GM23338 (cell line): ENCODE data around the gene TEDC1. TPM values are rescaled to one million over a fixed set of nuclear protein-coding genes. Genes with fewer than 3 reads are reported as not detected.

ENCODE experiments used
- ATAC-seq: fragments of 200-7000 bp; cut with Tn5 transposase; 3 replicates; pipeline ENCODE4 v1.9.1; 2020
- DNase-seq: peaks from one replicate; pipeline ENCODE4 v3.0.0-alpha.2; 2015; ENCODE audit warnings: low spot score
- H2AFZ ChIP-seq: fragments of 200-600 bp; sonication (generic); 2 replicates; pipeline ENCODE4 v1.8.0; 2016; ENCODE audit warnings: antibody characterized with exemption, mild to moderate bottlenecking, moderate library complexity
- H3F3A ChIP-seq: fragments of 200-600 bp; sonication (generic); replicated peaks from 2 replicates; pipeline ENCODE4 v1.8.0; 2017; ENCODE audit warnings: antibody characterized with exemption, mixed run types, low read depth
- H3K27ac ChIP-seq: fragments of 200-600 bp; sonication (generic); 2 replicates; pipeline ENCODE4 v1.6.1; 2016; ENCODE audit warnings: low read depth
- H3K27me3 ChIP-seq: fragments of 200-600 bp; sonication (generic); 2 replicates; pipeline ENCODE4 v1.8.0; 2016; ENCODE audit warnings: mild to moderate bottlenecking, mixed run types, moderate library complexity; ENCODE audit not compliant: insufficient read depth
- H3K36me3 ChIP-seq: fragments of 200-600 bp; sonication (generic); 2 replicates; pipeline ENCODE4 v1.8.0; 2016; ENCODE audit warnings: mild to moderate bottlenecking; ENCODE audit not compliant: insufficient read depth
- H3K4me1 ChIP-seq: fragments of 200-600 bp; sonication (generic); 2 replicates; pipeline ENCODE4 v1.8.0; 2016; ENCODE audit warnings: mild to moderate bottlenecking, moderate library complexity; ENCODE audit not compliant: insufficient read depth
- H3K4me2 ChIP-seq: fragments of 200-600 bp; sonication (generic); 2 replicates; pipeline ENCODE4 v1.7.1; 2017; ENCODE audit warnings: mixed run types
- H3K4me3 ChIP-seq: fragments of 200-600 bp; sonication (generic); 2 replicates; pipeline ENCODE4 v1.6.1; 2016; ENCODE audit warnings: mixed run types
- H3K79me2 ChIP-seq: fragments of 200-600 bp; sonication (generic); replicated peaks from 2 replicates; pipeline ENCODE4 v1.8.0; 2017; ENCODE audit warnings: mild to moderate bottlenecking; ENCODE audit not compliant: insufficient read depth
- H3K9me2 ChIP-seq: fragments of 200-600 bp; sonication (generic); 2 replicates; pipeline ENCODE4 v1.8.0; 2017; ENCODE audit not compliant: insufficient read depth
- H4K20me1 ChIP-seq: fragments of 200-600 bp; sonication (generic); replicated peaks from 2 replicates; pipeline ENCODE4 v1.8.0; 2017; ENCODE audit warnings: mild to moderate bottlenecking; ENCODE audit not compliant: insufficient read depth
- H3K27ac Mint-ChIP-seq: 2 replicates; pipeline ENCODE4 v1.8.0; 2020; ENCODE audit warnings: inconsistent platforms, mild to moderate bottlenecking, moderate library complexity, mixed read lengths
- H3K27me3 Mint-ChIP-seq: 3 replicates; pipeline ENCODE4 v1.8.0; 2022; ENCODE audit warnings: low read depth, mild to moderate bottlenecking, moderate library complexity, mixed read lengths, inconsistent platforms; ENCODE audit not compliant: insufficient read depth, poor library complexity
- H3K36me3 Mint-ChIP-seq: 3 replicates; pipeline ENCODE4 v1.8.0; 2021; ENCODE audit warnings: low read depth, mild to moderate bottlenecking, inconsistent platforms, moderate library complexity, mixed read lengths
- H3K4me1 Mint-ChIP-seq: 3 replicates; pipeline ENCODE4 v1.8.0; 2020; ENCODE audit warnings: mild to moderate bottlenecking, inconsistent platforms, mixed read lengths
- H3K4me3 Mint-ChIP-seq: 3 replicates; pipeline ENCODE4 v1.8.0; 2021; ENCODE audit warnings: moderate library complexity, mild to moderate bottlenecking, inconsistent platforms, mixed read lengths
- H3K9me3 Mint-ChIP-seq: 3 replicates; pipeline ENCODE4 v1.8.0; 2020; ENCODE audit warnings: moderate library complexity, mild to moderate bottlenecking, inconsistent platforms, mixed read lengths
- CREB1 ChIP-seq: fragments of 250-450 bp; sonication (Bioruptor Pico); IDR thresholded peaks from 2 replicates; pipeline ENCODE4 v1.5.0; 2020; ENCODE audit warnings: low read depth, mild to moderate bottlenecking, moderate library complexity
- CTCF ChIP-seq, 2 experiments: fragments of 200-600 bp in 1 of 2; sonication (generic) in 1 of 2; conservative IDR thresholded peaks; 2 replicates each; pipeline versions ENCODE4 v1.5.1 to v1.6.1; 2016 to 2017; ENCODE audit warnings: antibody characterized with exemption in 2 of 2, low read depth in 2 of 2, mild to moderate bottlenecking in 2 of 2, moderate library complexity in 1 of 2
- NANOG ChIP-seq: IDR thresholded peaks from 2 replicates; pipeline ENCODE4 v1.6.1; 2016; ENCODE audit warnings: antibody characterized with exemption, borderline replicate concordance
- POLR2AphosphoS5 ChIP-seq: IDR thresholded peaks from 2 replicates; pipeline ENCODE4 v1.6.1; 2016; ENCODE audit warnings: antibody characterized with exemption, low read depth
- REST ChIP-seq: IDR thresholded peaks from one replicate; pipeline ENCODE4 v1.6.1; 2018; ENCODE audit warnings: antibody characterized with exemption; ENCODE audit not compliant: unreplicated experiment
- STAT1 ChIP-seq: IDR thresholded peaks from one replicate; pipeline ENCODE4 v1.6.1; 2016; ENCODE audit warnings: antibody characterized with exemption; ENCODE audit not compliant: unreplicated experiment
- ZNF331 ChIP-seq: fragments of 250-450 bp; sonication (Bioruptor Pico); IDR thresholded peaks from 2 replicates; pipeline ENCODE4 v1.5.0; 2020; ENCODE audit warnings: low read depth, mild to moderate bottlenecking, moderate library complexity
- ZNF462 ChIP-seq: fragments of 250-450 bp; sonication (Bioruptor Pico); IDR thresholded peaks from 2 replicates; pipeline ENCODE4 v1.5.0; 2020; ENCODE audit warnings: mild to moderate bottlenecking, moderate library complexity
- polyA plus RNA-seq: library from polyadenylated mRNA; unstranded; fragments of >200 nt; fragmentation: Nextera tagmentation; extraction: Ambion mirVana; gene quantifications from 2 replicates; pipeline ENCODE4 v1.2.1, GENCODE V29; 2016
- total RNA-seq: library from RNA; depleted of rRNA; stranded (reverse); fragments of >200 nt; shearing (Covaris generic); gene quantifications from 2 replicates; pipeline ENCODE4 v1.2.3, GENCODE V29; 2014

Gene TEDC1
- total and polyA plus RNA-seq, 2 experiments from 2014 or later = 5.9 to 16.3 TPM

- Histone ChIP-seq H3K9me2 (no peaks in the 10 kb centered on the region), H3K27me3 (no peaks in the 10 kb centered on the region), H3F3A (0 out of 2 replicates have a peak, but pooled peaks cover 3% of the 10 kb centered on the region), H3K27ac (no peak overlapping the region), H3K79me2 (peaks cover 11% of the 10 kb centered on the region; the same call in 1 of the 2 replicates), H3K4me1 (no peaks in the 10 kb centered on the region), H4K20me1 (peaks cover 16% of the 10 kb centered on the region), H2AFZ (no peak overlapping the region), H3K4me3 (no peak overlapping the region), H3K36me3 (peaks cover 7% of the 10 kb centered on the region), H3K4me2 (no peak overlapping the region)
- Mint-ChIP-seq H3K36me3 (peaks cover 31% of the 10 kb centered on the region), H3K4me3 (no peak overlapping the region), H3K27me3 (peaks cover 11% of the 10 kb centered on the region), H3K9me3 (no peaks in the 10 kb centered on the region), H3K27ac (no peak overlapping the region), H3K4me1 (peaks cover 3% of the 10 kb centered on the region; the same call in 1 of the 3 replicates)
- DNase-seq (no peak), ATAC-seq (no peak)
- TF ChIP-seq CREB1 (CRISPR knock-in tag) = no peak
- no peak for TF ChIP-seq STAT1
Measured at GRCh38 chr14:105445901-105446845, 44.9 kb upstream of the TEDC1 start.

GRCh38 chr14:105446971-105447370 lies 44.1 kb upstream of the TEDC1 start:
- peaks cover 31% of the 10 kb centered on the region for H3K36me3 Mint-ChIP-seq
- 0 out of 2 replicates have a peak overlapping the region, but pooled peaks have one; percentile 52 for H3K27ac Mint-ChIP-seq
- no peaks in the 10 kb centered on the region for H3K9me2 ChIP-seq
- TF ChIP-seq POLR2AphosphoS5 (no peak), CREB1 (CRISPR knock-in tag) (no peak), ZNF462 (CRISPR knock-in tag) (no peak), STAT1 (no peak), REST (no peak), CTCF (conservative IDR thresholded peaks at IDR 0.05; ENCODE audit: low read depth in 2 of 2) (no peak), ZNF331 (no peak), NANOG (no peak)
- H3K4me3 ChIP-seq = no peak overlapping the region
- no peak overlapping the region for H3K4me3 Mint-ChIP-seq
- H3K4me1 ChIP-seq = no peaks in the 10 kb centered on the region
- peaks cover 13% of the 10 kb centered on the region for H3K27me3 Mint-ChIP-seq
- H3F3A ChIP-seq = 0 out of 2 replicates have a peak, but pooled peaks cover 3% of the 10 kb centered on the region
- peaks cover 9% of the 10 kb centered on the region for H3K36me3 ChIP-seq
- no peak overlapping the region for H3K4me2 ChIP-seq
- no peak overlapping the region for H3K27ac ChIP-seq
- ATAC-seq (no peak), DNase-seq (no peak)
- no peaks in the 10 kb centered on the region for H3K27me3 ChIP-seq
- 0 out of 3 replicates have a peak, but pooled peaks cover 3% of the 10 kb centered on the region for H3K4me1 Mint-ChIP-seq
- no peak overlapping the region for H2AFZ ChIP-seq
- no peaks in the 10 kb centered on the region for H3K9me3 Mint-ChIP-seq
- peaks cover 20% of the 10 kb centered on the region for H4K20me1 ChIP-seq
- H3K79me2 ChIP-seq = peaks cover 11% of the 10 kb centered on the region; the same call in 1 of the 2 replicates
